ENCODE measurements around the gene IFITM2. TPM values are rescaled to one million over a fixed set of nuclear protein-coding genes. Genes with fewer than 3 reads are reported as not detected.
"Not testable (repeated sequence)": the region's sequence is repeated elsewhere in the genome, so short reads cannot be mapped to it uniquely, and the experiment has no call there.

IFITM2 gene
- total and polyA plus RNA-seq, 10 donors = 507 to 1,635 (median 979) TPM

DNA sequence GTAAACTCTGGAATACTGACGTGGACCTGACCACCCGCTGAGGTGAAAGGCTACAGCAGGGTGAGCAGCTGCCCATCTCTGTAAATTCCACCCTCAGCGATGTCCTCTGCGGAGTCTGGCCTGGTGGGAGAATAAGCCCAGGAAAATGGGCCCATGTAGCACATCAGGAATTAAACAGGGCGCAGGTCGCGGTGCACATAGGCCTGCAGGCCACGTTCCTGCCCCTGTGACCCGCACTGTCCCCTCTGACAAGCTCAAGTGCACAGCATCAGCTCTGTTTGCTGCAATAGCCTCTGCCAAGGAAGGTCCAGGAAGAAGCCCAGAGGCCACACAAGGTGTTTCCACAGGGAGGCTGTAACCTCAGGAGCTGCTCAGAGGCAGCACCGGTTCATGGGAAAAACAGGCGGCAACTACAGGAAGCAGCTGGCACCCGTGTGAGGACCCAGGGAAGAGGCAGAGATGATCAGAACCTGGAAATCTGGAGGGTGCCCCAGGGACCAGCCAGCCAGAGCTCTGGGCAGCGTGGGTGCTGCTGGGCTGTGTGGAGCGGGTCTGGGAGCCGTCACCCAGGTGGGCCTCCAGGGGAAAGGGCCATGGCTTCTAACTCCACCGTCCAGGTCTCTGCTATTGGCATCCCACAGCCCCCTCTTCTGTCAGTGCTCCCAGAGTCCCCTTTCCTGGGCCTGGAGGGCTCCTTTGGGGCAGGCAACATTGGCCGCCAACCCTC, 808 bp upstream of the IFITM2 start:
- Histone ChIP-seq H3K4me3 (peak overlapping the region in 1 of 8 donors; percentile 74), H3K27me3 (replicated peaks in 1 of 7) (no peaks in the 10 kb centered on the region), H3K27ac (peak overlapping the region; percentile 77 to 97 (median 90)), H3K9me3 (no peaks in the 10 kb centered on the region), H3K4me1 (peaks cover 18 to 76% (median 52%) of the 10 kb centered on the region in 6 donors), H3K36me3 (peaks cover 0 to 5% (median 0%) of the 10 kb centered on the region in 6 donors)
- intact Hi-C loops (cut with DNase I; ENCODE audit: low total_unique reads) = loop anchor here (5.0 kb wide), 1 partner anchor 50 kb away; no protein-coding TSS in a partner anchor
- DNase-seq = peak; percentile 83
- TF ChIP-seq POLR2A (IDR thresholded peaks at IDR 0.05) (no peak), POLR2AphosphoS5 (IDR thresholded peaks at IDR 0.05) (no peak), CTCF (IDR thresholded peaks at IDR 0.05 in 8 of 11, conservative IDR thresholded peaks at IDR 0.05 in 3 of 11) (no peak)
- 81 to 88% (median 82%) methylated on average over 14 to 17 of the region's 17 CpGs for WGBS, 5 donors

- peak in 2 of 3 donors; percentile 49 to 57 for TF ChIP-seq POLR2AphosphoS5 (IDR thresholded peaks at IDR 0.05)
- intact Hi-C loops (cut with DNase I; ENCODE audit: low total_unique reads) = loop anchor here (5.0 kb wide), 1 partner anchor 48 kb away; no protein-coding TSS in a partner anchor
- Histone ChIP-seq H3K27ac (peak overlapping the region; percentile 81 to 97 (median 90)), H3K4me3 (peak overlapping the region; percentile 32 to 74 (median 65)), H3K4me1 (peaks cover 38 to 80% (median 67%) of the 10 kb centered on the region in 6 donors)
- H3K27me3 ChIP-seq (replicated peaks in 1 of 7); H3K36me3 ChIP-seq; H3K9me3 ChIP-seq: not testable (repeated sequence)
- WGBS, 5 donors = 32 to 42% (median 36%) methylated on average over 21 to 24 of the region's 24 CpGs
- DNase-seq = peak; percentile 78
Observed at GRCh38 chr11:308740-309665, 1.4 kb downstream of the IFITM2 start.

DNA sequence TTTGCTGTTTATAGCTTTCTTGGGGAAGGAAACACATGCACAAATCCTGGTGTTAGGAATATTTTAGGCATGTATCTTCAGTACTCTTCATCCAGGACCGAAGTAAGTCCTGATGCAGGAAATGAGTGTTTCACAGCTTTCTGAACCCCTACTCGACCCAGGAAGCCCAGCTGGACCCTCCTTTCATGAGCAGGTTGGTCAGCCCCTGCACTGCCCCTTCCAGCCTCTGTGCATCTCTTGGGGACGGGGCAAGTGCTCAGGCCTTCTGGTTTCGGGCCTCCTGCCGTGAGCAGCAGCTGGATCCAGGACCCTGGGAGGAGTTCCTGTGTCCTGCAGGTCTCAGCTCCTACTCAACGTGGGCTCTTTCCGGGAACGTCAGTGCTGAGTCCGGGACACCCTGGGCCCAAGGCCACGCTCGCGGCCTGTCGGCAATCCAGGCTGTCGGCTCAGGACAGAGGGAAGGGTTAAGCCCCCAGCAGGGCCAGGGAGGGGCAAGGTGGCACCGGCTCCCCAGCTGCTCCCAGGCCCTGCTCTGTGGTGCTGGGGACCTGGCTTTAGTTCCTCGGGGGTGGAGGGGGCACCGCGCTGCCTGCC, 2.5 kb downstream of the IFITM2 start:
- 8 to 16% (median 11%) methylated on average over 2 to 5 of the region's 18 CpGs for WGBS, 5 donors
- DNase-seq = peak; percentile 80
- not testable (repeated sequence) for H3K36me3 ChIP-seq; H3K9me3 ChIP-seq; H3K27me3 ChIP-seq (replicated peaks in 1 of 7)
- Histone ChIP-seq H3K4me3 (peak overlapping the region; percentile 32 to 74 (median 65)), H3K4me1 (peaks cover 38 to 82% (median 63%) of the 10 kb centered on the region in 6 donors), H3K27ac (peak overlapping the region; percentile 81 to 97 (median 90))
- intact Hi-C loops (cut with DNase I; ENCODE audit: low total_unique reads) = loop anchor here (5.0 kb wide), 1 partner anchor 47 kb away; no protein-coding TSS in a partner anchor
- TF ChIP-seq POLR2AphosphoS5 (IDR thresholded peaks at IDR 0.05) (peak; percentile 74 to 82 (median 78)), CTCF (IDR thresholded peaks at IDR 0.05 in 8 of 11, conservative IDR thresholded peaks at IDR 0.05 in 3 of 11) (peak in 1 of 11 experiments; percentile 6)

GRCh38 chr11:311013-311748, 3.6 kb downstream of the IFITM2 start:
- Histone ChIP-seq H3K4me1 (peaks cover 38 to 82% (median 65%) of the 10 kb centered on the region in 6 donors), H3K4me3 (peak overlapping the region in 5 of 8 donors; percentile 17 to 89 (median 76)), H3K36me3 (peaks cover 0 to 19% (median 6%) of the 10 kb centered on the region in 6 donors), H3K27ac (peak overlapping the region; percentile 46 to 98 (median 96))
- intact Hi-C loops (cut with DNase I; ENCODE audit: low total_unique reads); H3K9me3 ChIP-seq; H3K27me3 ChIP-seq (replicated peaks in 1 of 7): not testable (repeated sequence)
- DNase-seq = peak; percentile 84
- WGBS, 5 donors = 0 to 2% (median 0%) methylated on average over 8 to 10 of the region's 71 CpGs; no CpG with 5 or more reads in 2 of the 5 donors
- TF ChIP-seq CTCF (IDR thresholded peaks at IDR 0.05 in 8 of 11, conservative IDR thresholded peaks at IDR 0.05 in 3 of 11) = peak in 2 of 11 experiments; percentile 30 to 43

Measured in spleen (tissue), 11 donors.